Measurements from ENCODE around the gene OOSP3.

Gene OOSP3

GRCh38 chr11:59865031-59865430 is 13.6 kb upstream of the OOSP3 start:
- Histone ChIP-seq H4K20me1 (ENCODE audit: insufficient read depth, low read length) (no peaks in the 10 kb centered on the region), H3K4me1 (ENCODE audit: insufficient read depth, low read length, severe bottlenecking) (no peaks in the 10 kb centered on the region), H3K79me2 (ENCODE audit: insufficient read depth, low read length) (no peaks in the 10 kb centered on the region), H3K27me3 (ENCODE audit: insufficient read depth, low read length) (no peaks in the 10 kb centered on the region), H3K36me3 (ENCODE audit: insufficient read depth, low read length) (no peaks in the 10 kb centered on the region), H3K9me2 (ENCODE audit: low read depth, low read length) (no peaks in the 10 kb centered on the region), H3K27ac (ENCODE audit: low read depth, low read length, poor library complexity, severe bottlenecking) (no peak overlapping the region), H3K4me2 (ENCODE audit: low read length) (no peak overlapping the region), H2AFZ (ENCODE audit: low read length) (no peak overlapping the region), H3K9ac (ENCODE audit: low read length) (no peak overlapping the region), H3F3A (ENCODE audit: insufficient read depth, low read length) (no peaks in the 10 kb centered on the region), H3K4me3 (ENCODE audit: low read depth, low read length, poor library complexity, severe bottlenecking) (no peak overlapping the region), H3K9me3 (ENCODE audit: low read length) (no peaks in the 10 kb centered on the region)
- TF ChIP-seq EZH2 (IDR thresholded peaks at IDR 0.05; ENCODE audit: borderline replicate concordance, low read length) (no peak), CTCF (IDR thresholded peaks at IDR 0.05; ENCODE audit: low read length) (no peak)

- TF ChIP-seq EZH2 (IDR thresholded peaks at IDR 0.05; ENCODE audit: borderline replicate concordance, low read length), result no peak
- no peak for TF ChIP-seq CTCF (IDR thresholded peaks at IDR 0.05; ENCODE audit: low read length)
- H2AFZ ChIP-seq (ENCODE audit: low read length), result no peak within 1 kb of the TSS
Measured at GRCh38 chr11:59866397-59866796, 12.2 kb upstream of the OOSP3 start, which contains the start of gene TCN1. TCN1 (minus strand) TSS chr11:59866487; CDS start chr11:59866470, 17 bp downstream.

GRCh38 chr11:59866836-59867235 is 11.7 kb upstream of the OOSP3 start:
- Histone ChIP-seq H4K20me1 (ENCODE audit: insufficient read depth, low read length) (no peaks in the 10 kb centered on the region), H3K36me3 (ENCODE audit: insufficient read depth, low read length) (no peaks in the 10 kb centered on the region), H3K27me3 (ENCODE audit: insufficient read depth, low read length) (no peaks in the 10 kb centered on the region), H3K4me2 (ENCODE audit: low read length) (no peak overlapping the region), H3K4me1 (ENCODE audit: insufficient read depth, low read length, severe bottlenecking) (no peaks in the 10 kb centered on the region), H3K9ac (ENCODE audit: low read length) (no peak overlapping the region), H3K9me2 (ENCODE audit: low read depth, low read length) (no peaks in the 10 kb centered on the region), H2AFZ (ENCODE audit: low read length) (no peak overlapping the region), H3K79me2 (ENCODE audit: insufficient read depth, low read length) (no peaks in the 10 kb centered on the region), H3F3A (ENCODE audit: insufficient read depth, low read length) (no peaks in the 10 kb centered on the region), H3K4me3 (ENCODE audit: low read depth, low read length, poor library complexity, severe bottlenecking) (no peak overlapping the region), H3K9me3 (ENCODE audit: low read length) (no peaks in the 10 kb centered on the region), H3K27ac (ENCODE audit: low read depth, low read length, poor library complexity, severe bottlenecking) (no peak overlapping the region)
- TF ChIP-seq CTCF (IDR thresholded peaks at IDR 0.05; ENCODE audit: low read length) (no peak), EZH2 (IDR thresholded peaks at IDR 0.05; ENCODE audit: borderline replicate concordance, low read length) (no peak)

More at GRCh38 chr11:59866397-59866796, 12.2 kb upstream of the OOSP3 start, which contains the start of gene TCN1:
- H3K36me3 ChIP-seq (ENCODE audit: insufficient read depth, low read length), result no peaks in the 10 kb centered on the region
- no peak within 1 kb of the TSS for H3K4me3 ChIP-seq (ENCODE audit: low read depth, low read length, poor library complexity, severe bottlenecking)
- no peaks in the 10 kb centered on the region for H3K79me2 ChIP-seq (ENCODE audit: insufficient read depth, low read length)
- no peaks in the 10 kb centered on the region for H3K4me1 ChIP-seq (ENCODE audit: insufficient read depth, low read length, severe bottlenecking)
- H3F3A ChIP-seq (ENCODE audit: insufficient read depth, low read length), result no peaks in the 10 kb centered on the region
- H3K9ac ChIP-seq (ENCODE audit: low read length), result no peak within 1 kb of the TSS
- no peaks in the 10 kb centered on the region for H4K20me1 ChIP-seq (ENCODE audit: insufficient read depth, low read length)
- H3K27me3 ChIP-seq (ENCODE audit: insufficient read depth, low read length), result no peaks in the 10 kb centered on the region
- no peaks in the 10 kb centered on the region for H3K9me3 ChIP-seq (ENCODE audit: low read length)
- no peak within 1 kb of the TSS for H3K4me2 ChIP-seq (ENCODE audit: low read length)
- H3K9me2 ChIP-seq (ENCODE audit: low read depth, low read length), result no peaks in the 10 kb centered on the region
- H3K27ac ChIP-seq (ENCODE audit: low read depth, low read length, poor library complexity, severe bottlenecking), result no peak within 1 kb of the TSS

Measured in OCI-LY1 (cell line).